HG02938 (cell line): ENCODE data around the gene HNRNPA1L2.
"Not testable (repeated sequence)": the region's sequence is repeated elsewhere in the genome, so short reads cannot be mapped to it uniquely, and the experiment has no call there.

Source experiments
- ATAC-seq: cut with Tn5 transposase; IDR thresholded peaks from one replicate; pipeline ENCODE4 v1.9.1; 2021; ENCODE audit warnings: mild to moderate bottlenecking, moderate library complexity; ENCODE audit not compliant: unreplicated experiment

HNRNPA1L2 gene

GRCh38 chr13:52644108-52644507, 1.9 kb downstream of the HNRNPA1L2 start:
- ATAC-seq = no peak

GRCh38 chr13:52646967-52647366, 4.7 kb downstream of the HNRNPA1L2 start:
- ATAC-seq = no peak

- ATAC-seq = no peak
Measured at GRCh38 chr13:52650731-52651130, 8.5 kb downstream of the HNRNPA1L2 start.

DNA sequence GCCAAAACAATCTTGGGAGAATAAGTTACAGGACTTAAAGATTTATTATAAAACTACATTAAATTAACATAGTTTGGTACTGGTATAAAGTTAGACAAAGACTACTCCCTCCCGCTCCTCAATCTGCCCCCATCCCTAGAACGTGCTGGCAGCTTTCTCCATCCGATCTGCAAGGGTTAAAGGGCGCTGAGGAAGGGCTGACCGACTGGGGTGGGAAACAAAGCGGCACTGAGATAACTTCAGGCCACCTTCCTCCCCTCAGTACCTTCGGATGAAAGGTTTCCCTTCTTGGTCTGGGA, 9.6 kb downstream of the HNRNPA1L2 start:
- ATAC-seq = peak; percentile 5

DNA sequence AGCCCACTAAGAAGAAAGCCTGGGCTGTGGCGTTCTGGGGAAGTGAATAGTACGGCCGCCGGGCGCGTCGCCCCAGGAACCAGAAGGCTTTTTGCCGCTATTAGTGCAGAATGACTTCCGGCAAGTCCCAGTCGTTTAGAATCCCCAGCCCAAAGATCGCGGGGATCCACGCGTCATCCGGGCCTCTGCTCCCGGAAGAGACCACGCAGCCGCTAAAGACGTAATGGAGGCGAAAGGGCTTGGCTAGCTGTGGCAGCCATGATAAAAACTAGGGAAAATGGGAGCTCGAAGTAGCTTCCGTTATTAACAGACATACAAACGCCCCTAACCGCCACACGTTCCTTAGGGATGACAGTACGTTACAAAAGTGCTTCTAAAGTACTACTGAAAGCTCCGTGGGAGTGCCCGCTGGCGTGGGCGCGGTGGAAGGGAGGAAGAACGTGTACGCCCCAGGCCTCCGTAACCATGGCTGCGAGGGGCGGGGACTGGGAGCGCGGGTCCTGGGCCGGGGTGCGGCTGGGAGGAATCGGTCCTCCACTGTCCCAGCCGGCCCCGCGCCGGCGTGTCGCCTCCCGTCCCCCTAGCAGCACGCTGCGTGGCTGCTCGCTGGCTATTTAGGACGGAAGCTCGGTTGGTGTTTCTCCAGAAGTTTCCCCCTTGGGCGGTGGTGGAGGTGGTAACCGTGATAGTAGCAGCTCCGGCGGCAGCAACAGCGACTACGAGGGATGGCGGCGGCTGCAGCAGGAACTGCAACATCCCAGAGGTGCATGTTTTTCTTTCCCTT, 10.2 kb downstream of the HNRNPA1L2 start, which contains the start of gene SUGT1:
Gene SUGT1, plus strand, starts transcription at position 641 of the 784 bp plus-strand sequence. Its CDS starts 85 bp downstream, at position 726.
- peak; percentile 92 for ATAC-seq

DNA sequence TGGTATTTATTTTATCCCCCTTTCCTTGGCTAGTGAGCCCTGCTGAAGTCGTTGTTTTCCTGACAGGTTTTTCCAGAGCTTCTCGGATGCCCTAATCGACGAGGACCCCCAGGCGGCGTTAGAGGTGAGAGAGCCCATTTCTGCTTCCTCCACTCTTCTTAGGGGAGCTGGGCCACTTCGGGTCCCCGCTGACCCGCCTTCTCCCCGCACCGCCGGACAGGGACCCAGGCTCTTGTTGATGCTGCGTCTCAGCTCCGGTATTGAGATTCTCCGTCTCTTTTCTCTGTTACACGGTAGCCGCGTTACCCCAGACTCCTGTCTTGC, 10.7 kb downstream of the HNRNPA1L2 start:
- peak; percentile 38 for ATAC-seq

- ATAC-seq = no peak
Measured at GRCh38 chr13:52659340-52659739, 17.1 kb downstream of the HNRNPA1L2 start.

DNA sequence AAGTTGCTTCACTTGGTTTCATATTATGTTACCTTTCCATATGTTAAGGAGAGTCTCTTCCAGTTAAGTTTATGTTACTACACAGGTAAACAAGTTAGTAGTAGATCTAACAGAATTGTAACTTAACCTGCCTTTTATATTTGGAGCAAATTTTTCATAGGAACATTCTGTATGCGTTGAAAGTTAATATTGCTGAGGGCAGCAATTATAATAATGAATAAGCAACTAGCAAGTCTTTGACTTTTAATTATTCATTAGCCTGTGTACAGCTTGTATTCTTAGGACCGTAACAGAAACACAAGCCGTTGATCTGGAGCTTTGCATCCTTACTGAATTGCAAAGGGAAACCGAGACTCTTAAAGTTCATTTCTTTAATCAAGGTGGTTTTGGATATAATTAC, 22.0 kb downstream of the HNRNPA1L2 start:
- ATAC-seq = no peak

GRCh38 chr13:52665325-52665724, 23.1 kb downstream of the HNRNPA1L2 start:
- ATAC-seq = no peak

- ATAC-seq = no peak
Measured at GRCh38 chr13:52669677-52670076, 27.4 kb downstream of the HNRNPA1L2 start.

- ATAC-seq = no peak
Measured at GRCh38 chr13:52670726-52671125, 28.5 kb downstream of the HNRNPA1L2 start.

DNA sequence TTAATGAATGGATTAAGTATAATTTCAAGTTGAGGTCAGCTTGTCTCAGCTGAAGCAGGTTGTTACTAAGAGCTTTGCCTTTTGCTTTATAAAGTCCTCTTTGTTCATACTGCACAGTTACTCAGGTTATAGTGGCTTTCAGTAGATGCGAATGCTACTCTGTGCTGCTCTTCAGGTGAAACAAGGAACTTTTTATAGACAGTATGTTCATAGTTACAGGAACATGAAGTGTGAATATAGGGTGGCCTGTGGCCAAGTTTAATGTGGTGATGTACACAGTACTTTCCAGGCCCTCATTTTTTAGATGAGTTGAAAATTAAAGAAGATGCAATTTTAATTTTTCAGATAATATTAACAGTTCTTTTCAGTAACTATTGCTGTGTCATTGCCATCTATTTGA, 31.2 kb downstream of the HNRNPA1L2 start:
- ATAC-seq = no peak

GRCh38 chr13:52677823-52678222, 35.6 kb downstream of the HNRNPA1L2 start:
- ATAC-seq = no peak

DNA sequence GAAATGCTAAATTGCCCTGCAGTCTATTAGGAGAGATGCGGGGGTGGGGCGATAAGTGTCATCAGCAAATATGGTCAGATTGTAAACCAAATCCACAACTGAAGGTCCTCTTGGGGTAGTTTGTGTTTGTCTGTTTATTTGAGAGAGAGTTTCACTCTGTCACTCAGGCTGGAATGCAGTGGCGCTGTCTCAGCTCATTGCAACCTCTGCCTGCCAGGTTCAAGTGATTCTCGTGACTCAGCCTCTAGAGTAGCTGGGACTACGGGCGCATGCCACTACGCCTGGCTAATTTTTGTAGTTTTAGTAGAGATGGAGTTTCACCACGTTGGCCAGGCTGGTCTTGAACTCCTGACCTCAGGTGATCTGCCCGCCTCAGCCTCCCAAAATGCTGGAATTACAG, 43.6 kb downstream of the HNRNPA1L2 start:
- not testable (repeated sequence) for ATAC-seq

DNA sequence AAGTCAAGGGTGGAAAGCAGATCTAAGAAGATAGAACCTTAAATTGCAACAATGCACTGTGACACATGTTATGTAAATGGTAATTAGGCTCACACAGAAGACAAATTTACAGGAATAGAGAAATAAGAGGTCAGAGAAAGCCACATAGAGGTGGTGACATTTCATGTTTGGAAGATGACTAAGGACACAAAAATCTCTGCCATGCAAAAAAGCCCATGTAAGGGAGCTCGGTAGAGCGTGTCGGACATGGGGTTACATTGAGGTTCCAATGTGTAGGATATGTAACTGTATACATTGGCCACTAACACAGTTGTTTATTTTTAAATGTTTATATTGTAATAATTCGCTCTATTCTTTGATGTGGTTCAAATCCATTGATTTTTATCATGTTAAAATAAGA, 44.1 kb downstream of the HNRNPA1L2 start:
- ATAC-seq = no peak
